Measurements from ENCODE around the gene AGPS.

AGPS gene

DNA sequence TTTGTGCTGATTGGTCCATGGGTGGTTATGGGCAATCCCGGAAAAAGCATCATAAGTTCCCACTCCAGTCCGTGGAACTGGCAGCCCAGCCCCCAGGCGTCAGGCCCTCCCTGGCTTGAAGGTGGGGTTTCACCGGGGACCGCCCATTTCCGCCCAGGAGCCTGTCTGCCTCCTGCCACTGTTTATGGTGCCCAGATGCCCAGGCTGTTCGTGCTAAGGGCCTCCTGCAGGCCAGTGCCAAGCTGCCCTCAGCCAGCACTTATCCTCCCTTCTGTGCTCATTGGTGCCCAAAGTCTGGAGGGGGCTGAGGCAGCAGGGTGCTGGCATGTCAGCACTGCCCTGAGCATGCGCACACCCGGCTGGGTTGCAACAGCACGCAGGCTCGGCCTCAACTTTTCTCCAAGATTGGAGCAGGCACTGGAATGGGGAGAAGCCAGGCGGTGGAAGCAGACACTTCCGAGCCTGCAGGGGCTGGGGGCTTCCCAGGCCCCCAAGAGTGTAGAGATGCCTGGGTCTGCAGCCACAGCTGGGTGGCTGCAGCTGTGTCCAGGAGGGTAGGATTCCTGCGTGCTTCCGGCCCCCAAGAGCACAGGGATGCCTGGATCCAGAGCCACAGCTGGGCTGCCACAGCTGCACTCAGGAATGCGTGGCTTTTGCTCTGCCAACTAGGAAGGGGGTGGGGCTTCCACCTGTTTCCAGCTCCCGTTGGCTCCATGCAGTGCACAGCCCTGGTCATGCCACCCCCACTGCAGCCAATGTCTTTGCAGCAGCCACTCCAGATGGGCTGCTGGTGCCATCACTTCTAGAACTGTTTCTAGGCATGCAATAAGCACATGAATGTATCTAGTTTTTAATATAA is 74.0 kb downstream of the AGPS start:
- Histone ChIP-seq H3K27ac (replicated peaks) (no peak overlapping the region), H3K27me3 (ENCODE audit: insufficient read depth, poor library complexity, severe bottlenecking) (no peaks in the 10 kb centered on the region), H3K4me3 (replicated peaks; ENCODE audit: insufficient read depth, low read length) (no peak overlapping the region)
- TF ChIP-seq, protein P1, sequence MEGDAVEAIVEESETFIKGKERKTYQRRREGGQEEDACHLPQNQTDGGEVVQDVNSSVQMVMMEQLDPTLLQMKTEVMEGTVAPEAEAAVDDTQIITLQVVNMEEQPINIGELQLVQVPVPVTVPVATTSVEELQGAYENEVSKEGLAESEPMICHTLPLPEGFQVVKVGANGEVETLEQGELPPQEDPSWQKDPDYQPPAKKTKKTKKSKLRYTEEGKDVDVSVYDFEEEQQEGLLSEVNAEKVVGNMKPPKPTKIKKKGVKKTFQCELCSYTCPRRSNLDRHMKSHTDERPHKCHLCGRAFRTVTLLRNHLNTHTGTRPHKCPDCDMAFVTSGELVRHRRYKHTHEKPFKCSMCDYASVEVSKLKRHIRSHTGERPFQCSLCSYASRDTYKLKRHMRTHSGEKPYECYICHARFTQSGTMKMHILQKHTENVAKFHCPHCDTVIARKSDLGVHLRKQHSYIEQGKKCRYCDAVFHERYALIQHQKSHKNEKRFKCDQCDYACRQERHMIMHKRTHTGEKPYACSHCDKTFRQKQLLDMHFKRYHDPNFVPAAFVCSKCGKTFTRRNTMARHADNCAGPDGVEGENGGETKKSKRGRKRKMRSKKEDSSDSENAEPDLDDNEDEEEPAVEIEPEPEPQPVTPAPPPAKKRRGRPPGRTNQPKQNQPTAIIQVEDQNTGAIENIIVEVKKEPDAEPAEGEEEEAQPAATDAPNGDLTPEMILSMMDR (IDR thresholded peaks at IDR 0.05; ENCODE audit: insufficient read depth, low read length) = no peak
- no peak for TF ChIP-seq GABPA (IDR thresholded peaks at IDR 0.05; ENCODE audit: low read depth)
- TF ChIP-seq, protein P2, sequence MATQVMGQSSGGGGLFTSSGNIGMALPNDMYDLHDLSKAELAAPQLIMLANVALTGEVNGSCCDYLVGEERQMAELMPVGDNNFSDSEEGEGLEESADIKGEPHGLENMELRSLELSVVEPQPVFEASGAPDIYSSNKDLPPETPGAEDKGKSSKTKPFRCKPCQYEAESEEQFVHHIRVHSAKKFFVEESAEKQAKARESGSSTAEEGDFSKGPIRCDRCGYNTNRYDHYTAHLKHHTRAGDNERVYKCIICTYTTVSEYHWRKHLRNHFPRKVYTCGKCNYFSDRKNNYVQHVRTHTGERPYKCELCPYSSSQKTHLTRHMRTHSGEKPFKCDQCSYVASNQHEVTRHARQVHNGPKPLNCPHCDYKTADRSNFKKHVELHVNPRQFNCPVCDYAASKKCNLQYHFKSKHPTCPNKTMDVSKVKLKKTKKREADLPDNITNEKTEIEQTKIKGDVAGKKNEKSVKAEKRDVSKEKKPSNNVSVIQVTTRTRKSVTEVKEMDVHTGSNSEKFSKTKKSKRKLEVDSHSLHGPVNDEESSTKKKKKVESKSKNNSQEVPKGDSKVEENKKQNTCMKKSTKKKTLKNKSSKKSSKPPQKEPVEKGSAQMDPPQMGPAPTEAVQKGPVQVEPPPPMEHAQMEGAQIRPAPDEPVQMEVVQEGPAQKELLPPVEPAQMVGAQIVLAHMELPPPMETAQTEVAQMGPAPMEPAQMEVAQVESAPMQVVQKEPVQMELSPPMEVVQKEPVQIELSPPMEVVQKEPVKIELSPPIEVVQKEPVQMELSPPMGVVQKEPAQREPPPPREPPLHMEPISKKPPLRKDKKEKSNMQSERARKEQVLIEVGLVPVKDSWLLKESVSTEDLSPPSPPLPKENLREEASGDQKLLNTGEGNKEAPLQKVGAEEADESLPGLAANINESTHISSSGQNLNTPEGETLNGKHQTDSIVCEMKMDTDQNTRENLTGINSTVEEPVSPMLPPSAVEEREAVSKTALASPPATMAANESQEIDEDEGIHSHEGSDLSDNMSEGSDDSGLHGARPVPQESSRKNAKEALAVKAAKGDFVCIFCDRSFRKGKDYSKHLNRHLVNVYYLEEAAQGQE (IDR thresholded peaks at IDR 0.05; ENCODE audit: insufficient replicate concordance, low read depth) = no peak
- TF ChIP-seq POLR2AphosphoS5 (IDR thresholded peaks at IDR 0.05; ENCODE audit: low read depth) = no peak
- TF ChIP-seq SPI1 (IDR thresholded peaks at IDR 0.05; ENCODE audit: borderline replicate concordance, low read depth) = no peak
- DNase-seq (ENCODE audit: low read depth in 1 of 2, low spot score in 1 of 2) = no peak

DNA sequence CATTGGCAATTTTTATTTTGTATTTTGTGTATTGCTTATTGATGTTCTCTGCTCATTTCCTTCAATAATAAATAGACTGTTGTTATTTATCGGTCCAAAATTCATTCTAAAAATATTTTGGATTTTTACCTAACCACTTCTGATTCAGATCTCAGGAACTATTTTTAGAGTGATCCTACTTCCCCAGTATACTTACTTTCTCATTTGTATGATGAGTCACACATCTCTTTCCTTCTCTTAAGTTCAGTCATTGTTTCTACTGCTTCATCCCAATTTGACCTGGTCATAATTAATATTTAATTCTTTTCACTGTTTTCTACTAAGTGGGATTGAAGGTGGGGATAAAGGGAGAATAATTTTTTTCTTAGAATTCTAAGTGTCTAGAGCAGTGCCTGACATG is 75.1 kb downstream of the AGPS start:
- Histone ChIP-seq H3K27ac (replicated peaks) (no peak overlapping the region), H3K4me3 (replicated peaks; ENCODE audit: insufficient read depth, low read length) (no peak overlapping the region), H3K27me3 (ENCODE audit: insufficient read depth, poor library complexity, severe bottlenecking) (no peaks in the 10 kb centered on the region)
- TF ChIP-seq SPI1 (IDR thresholded peaks at IDR 0.05; ENCODE audit: borderline replicate concordance, low read depth) (no peak), POLR2AphosphoS5 (IDR thresholded peaks at IDR 0.05; ENCODE audit: low read depth) (no peak), GABPA (IDR thresholded peaks at IDR 0.05; ENCODE audit: low read depth) (no peak)
- TF ChIP-seq, protein P2 (IDR thresholded peaks at IDR 0.05; ENCODE audit: insufficient replicate concordance, low read depth) = no peak
- TF ChIP-seq, protein P1 (IDR thresholded peaks at IDR 0.05; ENCODE audit: insufficient read depth, low read length) = no peak
- no peak for DNase-seq (ENCODE audit: low read depth in 1 of 2, low spot score in 1 of 2)

- DNase-seq (ENCODE audit: low read depth in 1 of 2, low spot score in 1 of 2) = no peak
- no peak for TF ChIP-seq POLR2AphosphoS5 (IDR thresholded peaks at IDR 0.05; ENCODE audit: low read depth)
- no peak for TF ChIP-seq SPI1 (IDR thresholded peaks at IDR 0.05; ENCODE audit: borderline replicate concordance, low read depth)
- TF ChIP-seq GABPA (IDR thresholded peaks at IDR 0.05; ENCODE audit: low read depth) = no peak
- TF ChIP-seq, protein P2 (IDR thresholded peaks at IDR 0.05; ENCODE audit: insufficient replicate concordance, low read depth) = no peak
- TF ChIP-seq, protein P1 (IDR thresholded peaks at IDR 0.05; ENCODE audit: insufficient read depth, low read length) = no peak
- no peak overlapping the region for H3K27ac ChIP-seq (replicated peaks)
- no peak overlapping the region for H3K4me3 ChIP-seq (replicated peaks; ENCODE audit: insufficient read depth, low read length)
- H3K27me3 ChIP-seq (ENCODE audit: insufficient read depth, poor library complexity, severe bottlenecking) = no peaks in the 10 kb centered on the region
These were observed 79.4 kb downstream of the AGPS start for GRCh38 chr2:177471990-177472389.
